HG03520 (cell line): ENCODE data around the gene KDM5B.
"Not testable (repeated sequence)": the region's sequence is repeated elsewhere in the genome, so short reads cannot be mapped to it uniquely, and the experiment has no call there.

Experiments used
- ATAC-seq: cut with Tn5 transposase; IDR thresholded peaks from one replicate; pipeline ENCODE4 v1.9.1; 2021; ENCODE audit warnings: mild to moderate bottlenecking, moderate library complexity; ENCODE audit not compliant: unreplicated experiment

The KDM5B gene

GRCh38 chr1:202716654-202717053, 91.6 kb downstream of the KDM5B start:
- ATAC-seq, result no peak

- ATAC-seq, result not testable (repeated sequence)
These were observed 94.0 kb downstream of the KDM5B start for GRCh38 chr1:202714202-202714601.

GRCh38 chr1:202713110-202713509, 95.1 kb downstream of the KDM5B start:
- no peak for ATAC-seq

GRCh38 chr1:202711949-202712635, 96.1 kb downstream of the KDM5B start:
- ATAC-seq, result no peak

- no peak for ATAC-seq
These were observed 97.9 kb downstream of the KDM5B start, which contains the start of gene SYT2 for GRCh38 chr1:202710070-202711045. SYT2 (minus strand) TSS chr1:202710454; CDS start chr1:202605772, 104,682 bp downstream.

GRCh38 chr1:202709276-202710041, 98.8 kb downstream of the KDM5B start:
- ATAC-seq, result no peak

- no peak for ATAC-seq
These were observed 99.6 kb downstream of the KDM5B start for GRCh38 chr1:202708456-202709275.

GRCh38 chr1:202706851-202707250, 101.4 kb downstream of the KDM5B start:
- ATAC-seq, result no peak

- no peak for ATAC-seq
These were observed 103.6 kb downstream of the KDM5B start for GRCh38 chr1:202704601-202705000.

GRCh38 chr1:202703191-202703590, 105.0 kb downstream of the KDM5B start:
- ATAC-seq, result no peak

- no peak for ATAC-seq
These were observed 106.1 kb downstream of the KDM5B start for GRCh38 chr1:202702088-202702487.

GRCh38 chr1:202701200-202701599, 107.0 kb downstream of the KDM5B start:
- ATAC-seq, result no peak

- no peak for ATAC-seq
These were observed 108.2 kb downstream of the KDM5B start for GRCh38 chr1:202700061-202700460.

GRCh38 chr1:202698276-202698675, 109.9 kb downstream of the KDM5B start:
- ATAC-seq, result no peak

GRCh38 chr1:202697038-202697437, 111.2 kb downstream of the KDM5B start:
- ATAC-seq, result no peak

GRCh38 chr1:202694314-202694713, 113.9 kb downstream of the KDM5B start:
- no peak for ATAC-seq

GRCh38 chr1:202692959-202693555, 115.2 kb downstream of the KDM5B start:
- ATAC-seq, result no peak

- ATAC-seq, result no peak
These were observed 116.4 kb downstream of the KDM5B start for GRCh38 chr1:202691816-202692215.

GRCh38 chr1:202689493-202690342, 118.5 kb downstream of the KDM5B start:
- no peak for ATAC-seq
